HEK293 (cell line): ENCODE data around the gene SULT4A1.

Experiments
- GLIS1 ChIP-seq: fragments of 450-650 bp; formaldehyde crosslinking; IDR thresholded peaks from 2 replicates; pipeline ENCODE4 v1.5.1; 2016; ENCODE audit warnings: missing biosample characterization, missing genetic modification characterization
- INSM2 ChIP-seq: fragments of 450-650 bp; formaldehyde crosslinking; IDR thresholded peaks from 2 replicates; pipeline ENCODE4 v1.5.1; 2016; ENCODE audit warnings: missing biosample characterization, missing genetic modification characterization
- PATZ1 ChIP-seq: fragments of 450-650 bp; formaldehyde crosslinking; IDR thresholded peaks from 2 replicates; pipeline ENCODE4 v1.5.1; 2016; ENCODE audit warnings: missing biosample characterization, missing genetic modification characterization
- SP2 ChIP-seq: fragments of 450-650 bp; formaldehyde crosslinking; IDR thresholded peaks from 2 replicates; pipeline ENCODE4 v1.5.1; 2016; ENCODE audit warnings: missing biosample characterization, missing genetic modification characterization
- TCF7L2 ChIP-seq: IDR thresholded peaks from 2 replicates; pipeline ENCODE4 v1.6.1; 2011; ENCODE audit warnings: low read depth, mild to moderate bottlenecking, inconsistent platforms, low read length, moderate library complexity, borderline replicate concordance
- WT1 ChIP-seq: fragments of 450-650 bp; formaldehyde crosslinking; IDR thresholded peaks from 2 replicates; pipeline ENCODE4 v1.5.1; 2016; ENCODE audit warnings: missing biosample characterization, missing genetic modification characterization
- ZBTB10 ChIP-seq: fragments of 450-650 bp; formaldehyde crosslinking; IDR thresholded peaks from 2 replicates; pipeline ENCODE4 v1.5.1; 2016; ENCODE audit warnings: missing biosample characterization, missing genetic modification characterization
- ZBTB21 ChIP-seq: fragments of 450-650 bp; formaldehyde crosslinking; IDR thresholded peaks from 2 replicates; pipeline ENCODE4 v1.5.1; 2017; ENCODE audit warnings: missing biosample characterization, missing genetic modification characterization
- ZEB2 ChIP-seq: fragments of 450-650 bp; formaldehyde crosslinking; IDR thresholded peaks from 2 replicates; pipeline ENCODE4 v1.5.1; 2016; ENCODE audit warnings: missing biosample characterization, missing genetic modification characterization
- ZNF155 ChIP-seq: fragments of 450-650 bp; formaldehyde crosslinking; IDR thresholded peaks from 2 replicates; pipeline ENCODE4 v1.5.1; 2016; ENCODE audit warnings: missing biosample characterization, missing genetic modification characterization
- ZNF266 ChIP-seq: fragments of 450-650 bp; formaldehyde crosslinking; IDR thresholded peaks from 2 replicates; pipeline ENCODE4 v1.5.1; 2016; ENCODE audit warnings: missing biosample characterization, missing genetic modification characterization, low read depth
- ZNF292 ChIP-seq: fragments of 450-650 bp; formaldehyde crosslinking; IDR thresholded peaks from 2 replicates; pipeline ENCODE4 v1.5.1; 2016; ENCODE audit warnings: low read depth, missing biosample characterization, missing genetic modification characterization, borderline replicate concordance
- ZNF335 ChIP-seq: fragments of 450-650 bp; formaldehyde crosslinking; conservative IDR thresholded peaks from 2 replicates; pipeline ENCODE4 v1.5.1; 2016; ENCODE audit warnings: missing biosample characterization, missing genetic modification characterization
- ZNF423 ChIP-seq: fragments of 450-650 bp; formaldehyde crosslinking; IDR thresholded peaks from 2 replicates; pipeline ENCODE4 v1.5.1; 2016; ENCODE audit warnings: missing biosample characterization, missing genetic modification characterization
- ZNF518A ChIP-seq: fragments of 450-650 bp; formaldehyde crosslinking; conservative IDR thresholded peaks from 2 replicates; pipeline ENCODE4 v1.5.1; 2016; ENCODE audit warnings: low read depth, missing biosample characterization, missing genetic modification characterization
- ZNF561 ChIP-seq: fragments of 450-650 bp; IDR thresholded peaks from 2 replicates; pipeline ENCODE4 v1.5.1; 2018; ENCODE audit warnings: missing biosample characterization, missing genetic modification characterization, borderline replicate concordance
- ZNF580 ChIP-seq: fragments of 450-650 bp; formaldehyde crosslinking; IDR thresholded peaks from 2 replicates; pipeline ENCODE4 v1.5.1; 2016; ENCODE audit warnings: missing biosample characterization, missing genetic modification characterization
- ZNF624 ChIP-seq: fragments of 450-650 bp; formaldehyde crosslinking; IDR thresholded peaks from 2 replicates; pipeline ENCODE4 v1.5.1; 2017; ENCODE audit warnings: missing biosample characterization, missing genetic modification characterization
- ZNF626 ChIP-seq: fragments of 450-650 bp; sonication (Bioruptor Pico); formaldehyde crosslinking; IDR thresholded peaks from 2 replicates; pipeline ENCODE4 v1.5.1; 2018; ENCODE audit warnings: missing biosample characterization, missing genetic modification characterization, inconsistent platforms
- ZNF654 ChIP-seq: fragments of 450-650 bp; formaldehyde crosslinking; IDR thresholded peaks from 2 replicates; pipeline ENCODE4 v1.5.1; 2016; ENCODE audit warnings: low read depth, missing biosample characterization, missing genetic modification characterization
- ZNF670 ChIP-seq: fragments of 450-650 bp; formaldehyde crosslinking; IDR thresholded peaks from 2 replicates; pipeline ENCODE4 v1.5.1; 2016; ENCODE audit warnings: missing biosample characterization, missing genetic modification characterization, low read depth
- ZNF704 ChIP-seq: fragments of 450-650 bp; formaldehyde crosslinking; IDR thresholded peaks from 2 replicates; pipeline ENCODE4 v1.5.1; 2016; ENCODE audit warnings: missing biosample characterization, missing genetic modification characterization
- ZNF776 ChIP-seq: fragments of 450-650 bp; formaldehyde crosslinking; IDR thresholded peaks from 2 replicates; pipeline ENCODE4 v1.5.0; 2017; ENCODE audit warnings: missing biosample characterization, missing genetic modification characterization, borderline replicate concordance
- ZSCAN5A ChIP-seq: fragments of 450-650 bp; formaldehyde crosslinking; IDR thresholded peaks from 2 replicates; pipeline ENCODE4 v1.5.1; 2016; ENCODE audit warnings: missing biosample characterization, missing genetic modification characterization
- ZXDB ChIP-seq: fragments of 450-650 bp; formaldehyde crosslinking; IDR thresholded peaks from 2 replicates; pipeline ENCODE4 v1.5.1; 2016; ENCODE audit warnings: missing biosample characterization, missing genetic modification characterization

Gene SULT4A1

GRCh38 chr22:43812149-43812842, 50.0 kb downstream of the SULT4A1 start, which contains the start of gene EFCAB6 (continued):
- 0 out of 2 replicates have a peak, but pooled peaks have one; percentile 59 for TF ChIP-seq PATZ1
- TF ChIP-seq ZNF335 (tag by site-specific recombination), result peak; percentile 78
- no peak for TF ChIP-seq GLIS1 (tag by site-specific recombination)
- no peak for TF ChIP-seq ZBTB10 (tag by site-specific recombination)
- no peak for TF ChIP-seq ZNF704 (tag by site-specific recombination)
- TF ChIP-seq ZXDB (tag by site-specific recombination), result peak; percentile 67; the same call in 1 of the 2 replicates
- peak; percentile 94 for TF ChIP-seq SP2 (tag by site-specific recombination)
- TF ChIP-seq ZNF518A, result peak; percentile 96
- TF ChIP-seq ZNF423 (tag by site-specific recombination), result no peak
- TF ChIP-seq ZNF292 (tag by site-specific recombination), result no peak
- no peak for TF ChIP-seq ZNF654
- peak; percentile 34; the same call in 1 of the 2 replicates for TF ChIP-seq ZNF561
- no peak for TF ChIP-seq WT1
- no peak for TF ChIP-seq TCF7L2
- 0 out of 2 replicates have a peak, but pooled peaks have one; percentile 29 for TF ChIP-seq ZBTB21
- TF ChIP-seq ZNF626 (tag by site-specific recombination), result no peak
- no peak for TF ChIP-seq ZSCAN5A (tag by site-specific recombination)
- no peak for TF ChIP-seq ZNF155 (tag by site-specific recombination)
- TF ChIP-seq ZEB2 (tag by site-specific recombination), result peak; percentile 53; the same call in 1 of the 2 replicates
- TF ChIP-seq ZNF670 (tag by site-specific recombination), result no peak
- no peak for TF ChIP-seq ZNF266 (tag by site-specific recombination)
- no peak for TF ChIP-seq ZNF580
- no peak for TF ChIP-seq ZNF624 (tag by site-specific recombination)
- TF ChIP-seq ZNF776 (tag by site-specific recombination), result no peak
- no peak for TF ChIP-seq INSM2 (tag by site-specific recombination)
